ENCODE results near the gene ZDHHC6. TPM values are rescaled to one million over a fixed set of nuclear protein-coding genes. Genes with fewer than 3 reads are reported as not detected.
"Not testable (repeated sequence)": the region's sequence is repeated elsewhere in the genome, so short reads cannot be mapped to it uniquely, and the experiment has no call there.

ZDHHC6 gene
- total and polyA plus RNA-seq, 4 experiments from 2014 or later, result 39.3 to 61.2 (median 54.3) TPM

DNA sequence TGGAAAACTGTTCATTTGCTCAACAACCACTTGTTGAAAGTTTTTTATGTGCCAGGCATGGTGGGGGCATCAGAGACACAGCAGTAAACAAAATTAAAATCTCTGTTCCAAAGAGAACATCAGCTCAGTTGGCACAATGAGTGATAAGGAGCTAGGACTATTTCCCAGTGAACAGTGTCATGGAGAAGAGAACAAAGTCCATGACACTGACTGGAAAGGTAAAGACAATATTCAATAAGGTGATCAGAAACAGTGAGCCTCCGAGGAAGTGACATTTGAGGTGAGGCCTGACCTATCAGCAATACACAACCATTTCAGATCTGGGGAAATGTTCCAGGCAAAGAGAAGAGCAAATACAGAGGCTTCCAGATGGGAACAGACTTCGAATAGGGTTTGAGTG lies 58.2 kb downstream of the ZDHHC6 start:
- CTCF ChIA-PET (ENCODE audit: partially characterized antibody), result interaction anchor here (1.5 to 2.1 kb wide), 2 partner anchors 13 to 14 kb away, joined by 5 to 11 read pairs; partner anchors contain the start of gene ACSL5
- H3K27me3 ChIP-seq (ENCODE audit: insufficient read depth, low read length), result no peaks in the 10 kb centered on the region

DNA sequence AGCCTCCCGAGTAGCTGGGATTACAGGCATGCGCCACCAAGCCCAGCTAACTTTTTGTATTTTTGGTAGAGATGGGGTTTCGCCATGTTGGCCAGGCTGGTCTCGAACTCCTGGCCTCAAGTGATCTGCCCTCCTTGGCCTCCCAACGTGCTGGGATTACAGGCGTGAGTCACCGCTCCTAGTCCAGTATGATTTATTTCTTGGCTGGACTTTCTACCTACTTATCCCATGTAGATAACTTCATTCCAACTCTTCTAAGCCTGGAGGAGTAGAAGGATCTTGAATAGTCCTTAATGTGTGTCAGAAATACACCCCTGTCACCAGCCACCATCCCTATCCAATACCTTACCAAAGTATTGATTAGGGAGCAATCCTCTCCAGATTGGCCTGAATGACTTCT lies 58.7 kb downstream of the ZDHHC6 start:
- Mint-ChIP-seq H3K27ac (peak overlapping the region; percentile 82 to 92 (median 88)), H3K4me1 (peaks cover 56 to 76% (median 68%) of the 10 kb centered on the region in 4 donors)
- H3K4me1 ChIP-seq (ENCODE audit: insufficient read depth, low read length), result peaks cover 44% of the 10 kb centered on the region
- H3K27me3 Mint-ChIP-seq; intact Hi-C loops (cut with micrococcal nuclease); H3K9me3 ChIP-seq (ENCODE audit: control insufficient read depth in 1 of 2, low read length in 2 of 2); H3K36me3 ChIP-seq (ENCODE audit: insufficient read depth, low read length); H3K4me3 ChIP-seq (ENCODE audit: low read length in 2 of 2); H3K4me3 Mint-ChIP-seq; H3K27me3 ChIP-seq (ENCODE audit: insufficient read depth, low read length); H3K9me3 Mint-ChIP-seq; H3K36me3 Mint-ChIP-seq; DNase-seq: not testable (repeated sequence)
- POLR2A ChIA-PET (ENCODE audit: partially characterized antibody), result interaction anchor here (4.4 kb wide), 1 partner anchor 13 kb away, joined by 60 read pairs; the partner anchor contains the start of gene ACSL5
- H3K27ac ChIP-seq (ENCODE audit: low read depth, low read length), result peak overlapping the region; percentile 64
- CTCF ChIA-PET (ENCODE audit: partially characterized antibody), result interaction anchor here (1.5 to 2.1 kb wide), 2 partner anchors 13 to 16 kb away, joined by 4 to 11 read pairs; partner anchors contain the start of gene ACSL5

More for the DNA sequence above, 58.2 kb downstream of the ZDHHC6 start:
- Mint-ChIP-seq H3K4me1 (peaks cover 56 to 77% (median 66%) of the 10 kb centered on the region in 4 donors), H3K9me3 (no peaks in the 10 kb centered on the region), H3K27ac (peak overlapping the region; percentile 82 to 92 (median 88)), H3K27me3 (no peaks in the 10 kb centered on the region), H3K36me3 (peaks cover 2 to 10% of the 10 kb centered on the region in 2 donors), H3K4me3 (peak overlapping the region in 1 of 8 donors; percentile 36)
- POLR2A ChIA-PET (ENCODE audit: partially characterized antibody), result interaction anchor here (1.1 to 4.4 kb wide), 4 partner anchors 9 to 59 kb away, joined by 3 to 60 read pairs (median 8); partner anchors contain the start of genes ACSL5, VTI1A and ZDHHC6
- no peak for DNase-seq
- Histone ChIP-seq H3K4me1 (ENCODE audit: insufficient read depth, low read length) (peaks cover 44% of the 10 kb centered on the region), H3K4me3 (ENCODE audit: low read length in 2 of 2) (no peak overlapping the region), H3K27ac (ENCODE audit: low read depth, low read length) (peak overlapping the region; percentile 64), H3K9me3 (ENCODE audit: control insufficient read depth in 1 of 2, low read length in 2 of 2) (no peaks in the 10 kb centered on the region), H3K36me3 (ENCODE audit: insufficient read depth, low read length) (no peaks in the 10 kb centered on the region)
- intact Hi-C loops (cut with micrococcal nuclease), result no loop called here

DNA sequence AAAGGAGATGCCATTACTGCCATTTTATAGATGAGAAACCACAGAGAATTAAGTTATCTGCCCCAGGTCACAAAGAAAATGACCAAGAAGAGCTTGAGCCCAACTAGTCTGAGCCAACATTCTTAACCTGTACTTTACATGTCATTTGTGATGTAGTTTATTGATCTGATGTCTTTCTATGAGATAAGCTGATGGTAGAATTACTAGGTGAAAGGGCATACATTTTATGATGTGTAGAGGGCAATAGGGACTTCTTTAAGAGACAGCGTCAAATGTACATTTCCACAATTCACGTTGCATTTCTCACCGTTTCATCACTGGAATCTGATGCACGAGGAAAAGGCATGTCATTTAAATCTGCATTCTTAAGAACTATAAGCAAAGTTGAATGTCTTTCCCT lies 61.5 kb downstream of the ZDHHC6 start:
- Mint-ChIP-seq H3K9me3 (no peaks in the 10 kb centered on the region), H3K36me3 (peaks cover 20 to 25% of the 10 kb centered on the region in 2 donors), H3K4me1 (peaks cover 66 to 89% (median 78%) of the 10 kb centered on the region in 4 donors), H3K4me3 (peak overlapping the region in 1 of 8 donors; percentile 30), H3K27ac (peak overlapping the region in 4 of 7 donors; percentile 6 to 34 (median 12)), H3K27me3 (no peaks in the 10 kb centered on the region)
- no peak overlapping the region for H3K27ac ChIP-seq (ENCODE audit: low read depth, low read length)
- no peak overlapping the region for H3K4me3 ChIP-seq (ENCODE audit: low read length in 2 of 2)
- ChIA-PET POLR2A (ENCODE audit: partially characterized antibody) (interaction anchor here (1.0 kb wide), 1 partner anchor 11 kb away, joined by 4 read pairs; the partner anchor contains the start of gene ACSL5), CTCF (ENCODE audit: partially characterized antibody) (interaction anchor here (1.3 to 3.4 kb wide), 2 partner anchors 10 to 246 kb away, joined by 3 to 22 read pairs; no protein-coding TSS in a partner anchor)
- peaks cover 4% of the 10 kb centered on the region for H3K36me3 ChIP-seq (ENCODE audit: insufficient read depth, low read length)
- no peaks in the 10 kb centered on the region for H3K9me3 ChIP-seq (ENCODE audit: control insufficient read depth in 1 of 2, low read length in 2 of 2)
- peaks cover 51% of the 10 kb centered on the region for H3K4me1 ChIP-seq (ENCODE audit: insufficient read depth, low read length)
- DNase-seq, result no peak
- H3K27me3 ChIP-seq (ENCODE audit: insufficient read depth, low read length), result no peaks in the 10 kb centered on the region
- intact Hi-C loops (cut with micrococcal nuclease), result no loop called here

DNA sequence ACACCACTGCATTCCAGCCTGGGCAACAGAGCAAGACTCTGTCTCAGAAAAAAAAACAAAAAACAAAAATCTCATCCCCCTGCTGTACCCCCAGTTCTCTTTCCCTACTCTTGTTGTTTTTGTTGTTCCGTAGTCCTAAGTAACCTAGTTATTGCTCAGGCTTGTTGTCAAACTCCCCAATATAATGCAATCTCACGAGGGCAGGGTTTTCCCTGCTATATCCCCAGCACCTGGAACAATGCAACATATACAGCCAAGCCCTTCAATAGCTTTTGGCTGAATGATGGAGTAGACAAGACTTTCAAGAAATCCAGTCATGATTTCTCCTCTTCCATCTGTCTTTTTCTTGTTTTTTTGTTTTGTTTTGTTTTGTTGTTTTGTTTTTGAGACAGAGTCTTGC lies 62.6 kb downstream of the ZDHHC6 start:
- peaks cover 4% of the 10 kb centered on the region for H3K36me3 ChIP-seq (ENCODE audit: insufficient read depth, low read length)
- H3K27me3 ChIP-seq (ENCODE audit: insufficient read depth, low read length), result no peaks in the 10 kb centered on the region
- no peaks in the 10 kb centered on the region for H3K9me3 ChIP-seq (ENCODE audit: control insufficient read depth in 1 of 2, low read length in 2 of 2)
- Mint-ChIP-seq H3K27ac (peak overlapping the region in 5 of 7 donors; percentile 20 to 87 (median 65)), H3K4me3 (peak overlapping the region in 1 of 8 donors; percentile 56), H3K9me3 (no peaks in the 10 kb centered on the region), H3K4me1 (peaks cover 63 to 88% (median 78%) of the 10 kb centered on the region in 4 donors), H3K36me3 (peaks cover 23 to 34% of the 10 kb centered on the region in 2 donors), H3K27me3 (no peaks in the 10 kb centered on the region)
- DNase-seq, result no peak
- H3K27ac ChIP-seq (ENCODE audit: low read depth, low read length), result no peak overlapping the region
- intact Hi-C loops (cut with micrococcal nuclease), result no loop called here
- peaks cover 51% of the 10 kb centered on the region for H3K4me1 ChIP-seq (ENCODE audit: insufficient read depth, low read length)
- no peak overlapping the region for H3K4me3 ChIP-seq (ENCODE audit: low read length in 2 of 2)
- POLR2A ChIA-PET (ENCODE audit: partially characterized antibody), result interaction anchor here (1.2 kb wide), 1 partner anchor 9 kb away, joined by 3 read pairs; no protein-coding TSS in a partner anchor
- CTCF ChIA-PET (ENCODE audit: partially characterized antibody), result interaction anchor here (1.3 to 3.4 kb wide), 2 partner anchors 9 to 245 kb away, joined by 3 to 22 read pairs; no protein-coding TSS in a partner anchor

GRCh38 chr10:112383325-112383724 lies 63.4 kb downstream of the ZDHHC6 start:
- POLR2A ChIA-PET (ENCODE audit: partially characterized antibody), result interaction anchor here (1.2 kb wide), 1 partner anchor 8 kb away, joined by 3 read pairs; no protein-coding TSS in a partner anchor
- H3K36me3 ChIP-seq (ENCODE audit: insufficient read depth, low read length), result peaks cover 4% of the 10 kb centered on the region
- peaks cover 23 to 34% of the 10 kb centered on the region in 2 donors for H3K36me3 Mint-ChIP-seq
- intact Hi-C loops (cut with micrococcal nuclease), result no loop called here
- H3K27me3 Mint-ChIP-seq, result no peaks in the 10 kb centered on the region
- peaks cover 61 to 88% (median 77%) of the 10 kb centered on the region in 4 donors for H3K4me1 Mint-ChIP-seq
- peak overlapping the region in 1 of 8 donors; percentile 30 for H3K4me3 Mint-ChIP-seq
- CTCF ChIA-PET (ENCODE audit: partially characterized antibody), result interaction anchor here (3.4 kb wide), 1 partner anchor 8 kb away, joined by 22 read pairs; no protein-coding TSS in a partner anchor
- DNase-seq, result no peak
- H3K9me3 ChIP-seq (ENCODE audit: control insufficient read depth in 1 of 2, low read length in 2 of 2), result no peaks in the 10 kb centered on the region
- no peak overlapping the region for H3K4me3 ChIP-seq (ENCODE audit: low read length in 2 of 2)
- no peaks in the 10 kb centered on the region for H3K27me3 ChIP-seq (ENCODE audit: insufficient read depth, low read length)
- H3K9me3 Mint-ChIP-seq, result no peaks in the 10 kb centered on the region
- H3K27ac Mint-ChIP-seq, result peak overlapping the region in 6 of 7 donors; percentile 14 to 77 (median 67)
- H3K27ac ChIP-seq (ENCODE audit: low read depth, low read length), result no peak overlapping the region
- H3K4me1 ChIP-seq (ENCODE audit: insufficient read depth, low read length), result peaks cover 54% of the 10 kb centered on the region

- H3K9me3 ChIP-seq (ENCODE audit: control insufficient read depth in 1 of 2, low read length in 2 of 2), result no peaks in the 10 kb centered on the region
- H3K4me1 Mint-ChIP-seq, result peaks cover 63 to 89% (median 77%) of the 10 kb centered on the region in 4 donors
- intact Hi-C loops (cut with micrococcal nuclease), result no loop called here
- POLR2A ChIA-PET (ENCODE audit: partially characterized antibody), result no interaction called here
- no peak overlapping the region for H3K27ac ChIP-seq (ENCODE audit: low read depth, low read length)
- H3K27ac Mint-ChIP-seq, result peak overlapping the region in 5 of 7 donors; percentile 22 to 63 (median 55)
- no peaks in the 10 kb centered on the region for H3K27me3 ChIP-seq (ENCODE audit: insufficient read depth, low read length)
- H3K27me3 Mint-ChIP-seq, result no peaks in the 10 kb centered on the region
- CTCF ChIA-PET (ENCODE audit: partially characterized antibody), result interaction anchor here (3.4 kb wide), 1 partner anchor 7 kb away, joined by 22 read pairs; no protein-coding TSS in a partner anchor
- no peaks in the 10 kb centered on the region for H3K9me3 Mint-ChIP-seq
- peak overlapping the region in 1 of 8 donors; percentile 4 for H3K4me3 Mint-ChIP-seq
- no peak overlapping the region for H3K4me3 ChIP-seq (ENCODE audit: low read length in 2 of 2)
- peaks cover 4% of the 10 kb centered on the region for H3K36me3 ChIP-seq (ENCODE audit: insufficient read depth, low read length)
- peaks cover 61% of the 10 kb centered on the region for H3K4me1 ChIP-seq (ENCODE audit: insufficient read depth, low read length)
- DNase-seq, result no peak
- H3K36me3 Mint-ChIP-seq, result peaks cover 23 to 34% of the 10 kb centered on the region in 2 donors
Observed at GRCh38 chr10:112382515-112383235, 64.0 kb downstream of the ZDHHC6 start.
